GM21786 (cell line): ENCODE data around the gene FBXO7.

Experiments
- ATAC-seq: cut with Tn5 transposase; IDR thresholded peaks from one replicate; pipeline ENCODE4 v1.9.1; 2021; ENCODE audit not compliant: unreplicated experiment

FBXO7 gene

GRCh38 chr22:32489377-32489776 is 14.8 kb downstream of the FBXO7 start:
- no peak for ATAC-seq

GRCh38 chr22:32490279-32490678 is 15.7 kb downstream of the FBXO7 start:
- ATAC-seq: no peak

- no peak for ATAC-seq
These were observed 17.5 kb downstream of the FBXO7 start for GRCh38 chr22:32492111-32492510.

DNA sequence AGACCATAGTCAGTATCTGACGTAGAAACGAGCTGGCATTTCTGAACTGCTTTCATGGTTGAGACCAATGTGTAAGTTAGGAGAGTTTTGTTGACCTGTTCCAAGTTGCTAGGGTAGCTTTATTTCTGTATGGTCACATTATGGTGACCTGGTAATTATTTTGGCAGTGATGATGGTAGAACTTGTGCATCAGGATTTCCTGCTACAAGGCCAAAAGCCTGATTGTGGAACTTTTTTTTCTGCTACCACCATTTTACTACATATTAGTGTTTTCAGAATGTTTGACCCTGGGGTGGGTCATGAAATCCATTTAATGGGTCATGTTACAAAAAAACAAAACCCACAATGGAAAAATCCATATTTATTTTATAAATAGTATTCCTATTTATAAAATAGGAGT is 18.9 kb downstream of the FBXO7 start:
- ATAC-seq: no peak

GRCh38 chr22:32494971-32495370 is 20.4 kb downstream of the FBXO7 start:
- ATAC-seq: no peak

DNA sequence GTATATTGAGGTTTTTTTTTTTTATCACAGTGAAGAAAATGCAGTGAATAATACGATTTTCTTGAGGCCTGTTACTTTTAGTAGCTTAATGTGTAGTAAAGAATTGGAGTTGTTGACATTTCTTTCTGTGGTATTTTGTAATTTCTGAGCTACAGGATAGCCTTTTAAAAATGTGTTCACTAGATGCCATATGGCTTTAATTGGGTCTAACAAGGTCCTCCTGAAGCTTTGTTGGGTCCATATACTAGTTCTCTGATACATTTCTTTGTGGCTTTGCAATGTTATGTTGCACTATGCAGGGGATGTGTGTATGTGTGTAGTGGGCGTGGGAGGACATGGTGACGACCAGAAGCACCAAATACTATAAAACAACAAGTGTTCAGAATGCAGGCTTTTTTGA is 25.1 kb downstream of the FBXO7 start:
- no peak for ATAC-seq

DNA sequence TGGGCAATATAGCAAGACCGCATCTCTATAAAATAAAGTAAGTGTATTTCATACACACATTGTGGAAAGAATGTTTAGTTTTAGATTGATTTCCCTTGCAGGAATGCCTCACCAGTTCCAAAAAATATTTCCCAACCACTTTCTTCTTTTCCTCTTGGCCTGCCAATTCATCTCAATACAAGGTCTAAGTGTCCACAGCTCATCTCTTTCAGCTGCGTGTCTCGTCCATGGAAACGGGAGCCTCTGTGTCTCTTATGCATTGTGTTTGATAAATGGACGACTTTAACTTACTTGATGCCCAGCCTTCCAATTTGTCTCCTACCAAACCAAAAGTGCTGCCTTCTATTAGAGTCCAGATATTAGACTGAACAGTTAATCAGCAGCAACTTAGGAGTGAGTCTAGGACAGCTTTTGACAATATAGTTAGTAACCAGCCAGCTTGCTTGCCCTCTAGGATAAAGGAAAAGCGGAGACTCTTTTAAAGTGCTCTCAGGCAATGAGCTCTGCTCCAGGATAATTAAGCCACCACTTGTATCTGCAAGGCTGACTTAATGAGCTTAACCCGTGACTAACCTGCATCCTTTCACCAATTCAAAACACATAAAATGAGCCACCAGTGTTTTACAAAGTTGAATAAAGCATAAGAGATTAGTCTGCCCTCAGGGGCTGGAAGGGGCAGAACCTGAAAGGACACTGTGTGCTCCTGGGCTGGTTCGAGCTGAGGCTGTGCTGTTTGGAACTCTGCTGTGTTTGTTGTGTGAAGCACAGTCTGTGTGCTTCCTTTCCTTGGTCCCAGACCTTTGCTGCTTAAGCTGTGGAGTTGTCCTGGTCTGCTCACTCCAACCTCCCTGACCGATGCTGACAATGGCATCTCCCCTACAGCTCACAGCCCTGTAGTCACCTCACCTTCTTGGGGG is 27.5 kb downstream of the FBXO7 start:
- no peak for ATAC-seq

DNA sequence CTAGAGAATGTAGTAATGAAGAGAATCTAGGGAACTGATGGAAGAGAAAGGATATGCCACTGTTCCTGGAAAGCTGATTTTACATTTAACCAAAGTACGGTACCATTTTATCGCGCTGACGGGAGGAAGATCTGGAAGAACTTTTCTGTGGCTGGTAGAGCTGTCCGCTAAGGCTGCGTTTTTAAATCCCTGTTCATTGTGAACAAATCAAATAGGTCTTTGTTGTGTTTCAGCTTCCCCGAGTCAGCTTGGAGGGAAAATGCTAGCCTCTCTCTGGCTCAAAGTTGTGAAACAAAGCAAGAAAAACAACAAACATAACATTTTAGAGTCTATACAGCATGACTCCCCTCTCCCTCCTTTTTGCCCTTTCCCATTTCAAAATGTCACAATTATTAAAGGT is 34.4 kb downstream of the FBXO7 start:
- no peak for ATAC-seq

DNA sequence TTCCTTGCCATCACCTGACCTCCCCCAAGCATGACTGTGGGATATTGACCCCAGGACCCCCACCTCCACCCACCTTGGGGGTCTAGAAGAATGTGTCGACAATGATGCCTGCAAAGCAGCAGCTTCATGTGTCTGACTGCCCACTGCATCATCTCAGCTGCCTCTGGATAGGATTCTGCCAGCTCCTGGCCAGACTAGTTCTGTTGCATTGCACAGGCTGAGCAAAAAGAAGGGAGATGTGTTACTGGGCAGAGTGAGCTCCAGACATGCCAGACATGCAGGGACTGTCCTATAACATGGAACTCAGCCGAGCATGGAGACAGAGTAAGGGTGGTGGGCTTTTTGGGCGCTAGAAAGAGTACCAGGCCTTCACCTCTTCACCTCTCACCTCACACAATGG is 36.7 kb downstream of the FBXO7 start:
- no peak for ATAC-seq

DNA sequence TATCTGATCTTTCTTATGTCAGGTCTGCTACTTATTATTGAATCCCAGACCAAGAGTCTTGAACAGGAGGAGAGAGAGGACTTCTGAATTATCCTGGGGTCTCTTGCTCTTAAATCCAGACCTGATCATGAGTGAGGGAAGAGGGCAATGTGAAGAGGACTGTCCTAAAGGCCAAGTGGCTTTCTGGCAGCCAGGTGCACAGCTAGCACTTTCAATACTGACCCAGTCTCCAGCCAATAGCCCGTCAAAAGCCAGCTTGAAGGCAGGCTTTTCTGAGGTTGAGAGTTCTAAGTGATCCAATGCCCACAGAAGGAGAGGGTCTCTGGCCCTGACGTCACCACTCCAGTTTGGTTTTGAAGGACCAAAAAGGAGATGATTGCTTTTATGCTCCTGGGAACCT is 37.2 kb downstream of the FBXO7 start:
- no peak for ATAC-seq

DNA sequence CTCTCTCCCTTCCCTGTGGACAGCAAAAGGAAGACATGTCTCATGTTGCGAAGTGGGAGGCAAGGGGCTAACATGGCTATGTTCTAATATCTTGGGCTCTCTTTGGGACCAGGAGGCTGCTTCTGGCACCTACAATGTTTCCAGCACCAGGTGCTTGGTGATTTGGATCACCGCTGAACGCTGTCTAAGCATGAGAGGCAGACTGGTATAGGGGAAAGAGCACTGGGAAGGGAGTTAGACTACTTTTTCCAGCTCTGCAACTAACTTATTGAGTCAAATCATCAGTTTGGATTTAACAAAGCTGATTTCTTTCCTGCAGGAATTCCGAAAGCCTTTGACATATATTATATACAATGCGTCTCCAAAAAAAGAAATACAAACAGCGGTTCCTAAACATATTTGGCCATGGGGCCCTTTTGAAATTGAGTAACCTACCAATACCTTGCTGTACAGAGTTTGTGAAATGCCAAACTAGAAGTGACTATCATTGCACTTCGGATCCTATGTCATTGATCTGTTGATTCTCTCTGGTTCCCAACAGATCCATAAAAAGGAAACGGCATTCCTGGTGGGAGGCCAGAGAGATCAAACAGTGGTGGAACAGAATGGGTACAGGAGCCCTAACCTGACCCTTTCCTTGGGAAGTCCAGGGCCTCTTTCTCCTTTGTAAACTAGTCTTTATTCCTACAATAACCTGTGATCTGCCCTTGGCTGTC is 37.8 kb downstream of the FBXO7 start:
- ATAC-seq: no peak

DNA sequence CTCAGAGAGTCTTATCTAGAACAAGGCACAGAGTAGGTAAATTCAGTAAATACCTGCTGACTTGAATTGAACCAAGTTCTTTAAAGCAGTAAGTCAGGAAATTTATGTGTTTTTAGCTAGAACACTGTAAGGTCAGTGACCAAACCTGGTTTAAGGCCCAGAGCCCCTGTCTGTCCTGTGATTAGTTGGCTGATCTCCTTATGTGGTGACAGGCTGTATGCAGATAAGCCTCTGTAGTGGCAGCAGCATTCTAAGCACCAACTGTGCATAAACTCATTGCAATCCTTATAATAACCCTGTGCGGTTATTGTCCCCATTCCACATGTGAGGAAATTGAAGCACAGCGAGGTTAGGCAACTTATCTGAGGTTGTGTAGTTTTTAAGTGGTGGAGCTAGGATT is 40.5 kb downstream of the FBXO7 start:
- ATAC-seq: no peak

- no peak for ATAC-seq
These were observed 42.9 kb downstream of the FBXO7 start for GRCh38 chr22:32517488-32517887.

- no peak for ATAC-seq
These were observed 43.3 kb downstream of the FBXO7 start for GRCh38 chr22:32517921-32518320.

GRCh38 chr22:32518381-32518780 is 43.8 kb downstream of the FBXO7 start:
- ATAC-seq: no peak

DNA sequence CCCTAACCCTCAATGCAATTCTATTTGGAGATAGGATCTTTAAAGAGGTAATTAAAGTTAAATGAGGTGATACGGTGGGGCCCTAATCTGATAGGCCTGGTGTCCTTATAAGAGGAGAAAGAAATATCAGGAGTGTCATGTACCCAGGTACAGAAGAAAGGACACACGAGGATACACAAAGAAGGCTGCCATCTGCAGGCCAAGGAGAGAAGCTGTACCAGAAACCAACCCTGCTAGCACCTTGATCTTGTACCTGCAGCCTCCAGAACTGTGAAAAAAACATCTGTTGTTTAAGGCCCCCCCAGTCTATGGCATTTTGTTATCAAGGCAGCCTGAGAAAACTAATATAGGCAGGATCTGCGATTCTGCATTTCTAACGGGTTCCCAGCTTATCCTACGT is 44.2 kb downstream of the FBXO7 start:
- ATAC-seq: no peak

GRCh38 chr22:32520612-32521011 is 46.0 kb downstream of the FBXO7 start:
- ATAC-seq: no peak

GRCh38 chr22:32522237-32522636 is 47.6 kb downstream of the FBXO7 start:
- no peak for ATAC-seq

DNA sequence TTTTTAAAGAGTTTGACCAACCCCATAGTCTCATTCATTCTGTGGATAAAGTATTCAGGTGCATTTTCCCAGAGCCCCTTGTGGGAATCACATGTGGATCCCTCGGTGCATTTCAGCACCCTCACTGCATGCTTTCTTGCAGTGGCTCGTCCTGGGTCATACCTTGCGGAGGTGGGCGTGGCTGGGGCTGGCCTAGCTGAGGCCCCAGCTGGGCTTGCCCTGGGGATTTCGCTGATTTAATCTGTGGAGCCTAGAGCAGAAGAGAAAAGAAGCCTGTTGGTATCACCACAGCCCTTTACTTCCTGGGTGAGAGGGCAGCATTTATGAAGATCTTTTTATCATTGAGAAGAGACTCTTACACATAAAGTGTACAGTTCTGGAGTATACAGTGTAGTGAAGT is 53.1 kb downstream of the FBXO7 start:
- ATAC-seq: no peak

- no peak for ATAC-seq
These were observed 53.7 kb downstream of the FBXO7 start for GRCh38 chr22:32528316-32528715.

- no peak for ATAC-seq
These were observed 54.7 kb downstream of the FBXO7 start for GRCh38 chr22:32528984-32529982.
